Coronary artery (tissue), 2 donors: ENCODE data around the gene DGKA.
"Not testable (repeated sequence)": the region's sequence is repeated elsewhere in the genome, so short reads cannot be mapped to it uniquely, and the experiment has no call there.

Source experiments
- DNase-seq: peaks from one replicate; pipeline ENCODE4 v3.0.0-alpha.2; 2017; ENCODE audit warnings: low spot score
- H3K27ac ChIP-seq, 2 donors: fragments of 200-600 bp; sonication (generic); one replicate each; pipeline ENCODE4 v1.5.1; 2016 to 2019
- H3K4me3 ChIP-seq: fragments of 200-600 bp; sonication (generic); 2 replicates; pipeline ENCODE4 v1.5.1; 2016; ENCODE audit warnings: mild to moderate bottlenecking, moderate library complexity
- TF ChIP-seq, protein P1 (sequence below): fragments of 200-600 bp; sonication (generic); IDR thresholded peaks from one replicate; pipeline ENCODE4 v1.5.1; 2019; ENCODE audit warnings: antibody characterized with exemption

Gene DGKA

DNA sequence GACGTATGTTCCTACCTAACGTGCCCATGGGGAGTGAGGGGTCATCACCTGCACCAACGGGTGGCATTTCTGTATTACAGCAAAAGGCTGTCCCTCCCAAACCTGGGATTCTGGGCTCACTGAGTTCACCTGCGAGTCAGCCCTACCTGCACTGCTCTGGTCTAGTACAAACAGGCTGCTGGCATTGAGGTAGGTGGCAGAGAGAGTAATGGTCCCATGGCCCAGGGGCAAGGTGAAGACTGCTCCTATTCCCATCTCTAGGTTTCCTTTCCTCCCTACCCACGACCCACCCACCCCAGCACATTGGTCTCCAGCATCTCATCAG, 66.5 kb downstream of the DGKA start:
- H3K27ac ChIP-seq: peak overlapping the region; percentile 57 to 91
- TF ChIP-seq, protein P1, sequence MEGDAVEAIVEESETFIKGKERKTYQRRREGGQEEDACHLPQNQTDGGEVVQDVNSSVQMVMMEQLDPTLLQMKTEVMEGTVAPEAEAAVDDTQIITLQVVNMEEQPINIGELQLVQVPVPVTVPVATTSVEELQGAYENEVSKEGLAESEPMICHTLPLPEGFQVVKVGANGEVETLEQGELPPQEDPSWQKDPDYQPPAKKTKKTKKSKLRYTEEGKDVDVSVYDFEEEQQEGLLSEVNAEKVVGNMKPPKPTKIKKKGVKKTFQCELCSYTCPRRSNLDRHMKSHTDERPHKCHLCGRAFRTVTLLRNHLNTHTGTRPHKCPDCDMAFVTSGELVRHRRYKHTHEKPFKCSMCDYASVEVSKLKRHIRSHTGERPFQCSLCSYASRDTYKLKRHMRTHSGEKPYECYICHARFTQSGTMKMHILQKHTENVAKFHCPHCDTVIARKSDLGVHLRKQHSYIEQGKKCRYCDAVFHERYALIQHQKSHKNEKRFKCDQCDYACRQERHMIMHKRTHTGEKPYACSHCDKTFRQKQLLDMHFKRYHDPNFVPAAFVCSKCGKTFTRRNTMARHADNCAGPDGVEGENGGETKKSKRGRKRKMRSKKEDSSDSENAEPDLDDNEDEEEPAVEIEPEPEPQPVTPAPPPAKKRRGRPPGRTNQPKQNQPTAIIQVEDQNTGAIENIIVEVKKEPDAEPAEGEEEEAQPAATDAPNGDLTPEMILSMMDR: no peak
- H3K4me3 ChIP-seq: peak overlapping the region; percentile 84
- DNase-seq: no peak

DNA sequence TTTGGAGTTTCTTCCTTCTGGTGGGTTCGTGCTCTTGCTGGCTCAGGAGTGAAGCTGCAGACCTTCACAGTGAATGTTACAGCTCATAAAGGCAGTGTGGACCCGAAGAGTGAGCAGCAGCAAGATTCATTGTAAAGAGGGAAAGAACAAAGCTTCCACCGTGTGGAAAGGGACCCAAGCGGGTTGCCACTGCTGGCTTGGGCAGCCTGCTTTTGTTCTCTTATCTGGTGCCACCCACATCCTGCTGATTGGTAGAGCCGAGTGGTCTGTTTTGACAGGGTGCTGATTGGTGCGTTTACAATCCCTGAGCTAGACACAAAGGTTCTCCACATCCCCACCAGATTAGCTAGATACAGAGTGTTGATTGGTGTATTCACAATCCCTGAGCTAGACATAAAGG, 68.6 kb downstream of the DGKA start:
- DNase-seq, H3K27ac ChIP-seq, H3K4me3 ChIP-seq: not testable (repeated sequence)

DNA sequence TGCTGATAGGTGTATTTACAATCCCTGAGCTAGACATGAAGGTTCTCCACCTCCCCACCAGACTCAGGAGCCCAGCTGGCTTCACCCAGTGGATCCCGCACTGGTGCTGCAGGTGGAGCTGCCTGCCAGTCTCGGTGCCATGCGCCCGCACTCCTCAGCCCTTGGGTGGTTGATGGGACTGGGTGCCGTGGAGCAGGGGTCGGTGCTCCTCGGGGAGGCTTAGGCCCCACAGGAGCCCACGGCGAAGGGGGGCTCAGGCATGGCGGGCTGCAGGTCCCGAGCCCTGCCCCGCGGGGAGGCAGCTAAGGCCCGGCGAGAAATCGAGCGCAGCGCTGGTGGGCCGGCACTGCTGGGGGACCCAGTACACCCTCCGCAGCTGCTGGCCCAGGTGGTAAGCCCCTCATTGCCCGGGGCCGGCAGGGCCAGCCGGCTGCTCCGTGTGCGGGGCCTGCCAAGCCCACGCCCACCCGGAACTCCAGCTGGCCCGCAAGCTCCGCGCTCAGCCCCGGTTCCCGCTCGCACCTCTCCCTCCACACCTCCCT, 69.1 kb downstream of the DGKA start:
- not testable (repeated sequence) for H3K27ac ChIP-seq, H3K4me3 ChIP-seq, DNase-seq

DNA sequence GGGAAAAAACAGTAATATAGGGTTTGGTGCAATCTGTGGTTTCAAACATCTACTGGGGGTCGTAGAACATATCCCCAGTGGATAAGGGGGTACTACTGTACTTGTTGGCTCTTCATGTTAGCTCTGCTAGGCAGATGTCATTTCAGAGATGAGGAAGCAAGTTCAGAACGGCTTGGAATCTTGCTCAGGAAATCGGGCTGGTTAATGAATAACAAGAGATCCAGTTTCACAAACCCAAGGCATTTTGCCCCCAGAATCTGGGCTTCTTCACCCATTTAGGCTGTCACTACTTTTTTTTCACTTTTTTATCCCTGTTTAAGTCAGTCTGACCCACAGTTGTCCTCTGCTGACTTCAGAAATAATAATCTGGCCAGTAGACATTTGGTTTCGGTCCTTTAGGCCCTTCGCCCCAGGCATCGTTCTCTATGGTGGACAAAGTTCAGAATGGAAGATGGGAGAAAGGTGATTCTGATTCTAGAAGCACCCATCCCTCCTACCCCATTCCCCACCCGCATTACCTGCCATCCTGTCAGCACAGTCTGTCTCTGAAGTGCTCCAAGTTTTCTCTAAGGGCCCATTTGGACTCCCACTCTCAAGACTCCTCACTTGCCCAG, 70.6 kb downstream of the DGKA start:
- TF ChIP-seq, protein P1: no peak
- Histone ChIP-seq H3K4me3 (no peak overlapping the region), H3K27ac (no peak overlapping the region)
- DNase-seq: no peak

DNA sequence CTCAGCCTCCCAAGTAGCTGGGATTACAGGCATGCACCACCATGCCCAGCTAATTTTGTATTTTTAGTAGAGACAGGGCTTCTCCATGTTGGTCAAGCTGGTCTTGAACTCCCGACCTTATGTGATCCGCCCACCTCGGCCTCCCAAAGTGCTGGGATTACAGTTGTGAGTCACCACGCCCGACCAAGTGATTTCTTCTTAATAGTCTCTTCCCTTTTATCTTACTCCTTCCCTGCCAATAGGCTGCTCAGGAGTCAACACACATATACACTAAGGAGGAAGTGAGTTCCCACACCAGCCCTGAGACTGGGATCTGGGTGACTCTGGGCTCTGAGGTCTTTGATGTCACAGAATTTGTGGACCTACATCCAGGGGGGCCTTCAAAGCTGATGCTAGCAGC, 72.4 kb downstream of the DGKA start:
- H3K27ac ChIP-seq, DNase-seq, H3K4me3 ChIP-seq: not testable (repeated sequence)
